SK-N-SH (cell line): ENCODE data around the gene C12orf75. TPM values are rescaled to one million over a fixed set of nuclear protein-coding genes. Genes with fewer than 3 reads are reported as not detected.
A peak's percentile ranks its signal among the peaks of the same experiment; 100 is the strongest.

Experiments
- CTCF ChIP-seq: fragments of 200-600 bp; sonication (generic); IDR thresholded peaks from 2 replicates; pipeline ENCODE4 v1.6.1; 2017; ENCODE audit warnings: antibody characterized with exemption, mild to moderate bottlenecking, moderate library complexity
- ELF1 ChIP-seq: IDR thresholded peaks from 2 replicates; pipeline ENCODE4 v1.4.0; 2012
- EP300 ChIP-seq, 2 experiments: IDR thresholded peaks; 2 replicates each; pipeline versions ENCODE4 v1.4.0 to v1.6.1; 2012; ENCODE audit warnings: borderline replicate concordance in 1 of 2, low read depth in 1 of 2, low read length in 1 of 2
- EZH2phosphoT487 ChIP-seq: fragments of 200-600 bp; sonication (generic); IDR thresholded peaks from 2 replicates; pipeline ENCODE4 v1.6.1; 2017; ENCODE audit warnings: low read depth, mixed run types, mild to moderate bottlenecking, antibody characterized with exemption, moderate library complexity, borderline replicate concordance
- FOSL2 ChIP-seq: IDR thresholded peaks from 2 replicates; pipeline ENCODE4 v1.4.0; 2012; ENCODE audit warnings: low read depth, mild to moderate bottlenecking, moderate library complexity, borderline replicate concordance
- FOXJ3 ChIP-seq: sonication (generic); formaldehyde crosslinking; IDR thresholded peaks from 2 replicates; pipeline ENCODE4 v1.5.1; 2020; ENCODE audit warnings: mild to moderate bottlenecking, missing genetic modification reagents
- FOXM1 ChIP-seq: IDR thresholded peaks from 2 replicates; pipeline ENCODE4 v1.4.0; 2012; ENCODE audit warnings: low read depth, mild to moderate bottlenecking
- GATA2 ChIP-seq: sonication (generic); formaldehyde crosslinking; IDR thresholded peaks from 2 replicates; pipeline ENCODE4 v1.5.0; 2020; ENCODE audit warnings: mild to moderate bottlenecking, missing genetic modification reagents
- IRF3 ChIP-seq: fragments of 150-350 bp; IDR thresholded peaks from 2 replicates; pipeline ENCODE4 v1.6.1; 2016; ENCODE audit warnings: mild to moderate bottlenecking, low read depth, low read length
- JUND ChIP-seq: IDR thresholded peaks from 2 replicates; pipeline ENCODE4 v1.4.0; 2012
- MEF2A ChIP-seq: IDR thresholded peaks from 2 replicates; pipeline ENCODE4 v1.4.0; 2012; ENCODE audit warnings: low read depth, borderline replicate concordance
- NFIC ChIP-seq: IDR thresholded peaks from 2 replicates; pipeline ENCODE4 v1.4.0; 2012; ENCODE audit warnings: borderline replicate concordance
- POLR2AphosphoS5 ChIP-seq: IDR thresholded peaks from 2 replicates; pipeline ENCODE4 v1.6.1; 2012; ENCODE audit warnings: low read depth, low read length
- RAD21 ChIP-seq: IDR thresholded peaks from 2 replicates; pipeline ENCODE4 v1.6.1; 2012; ENCODE audit warnings: mild to moderate bottlenecking, low read length
- RCOR1 ChIP-seq: fragments of 150-350 bp; IDR thresholded peaks from 2 replicates; pipeline ENCODE4 v1.6.1; 2017; ENCODE audit warnings: antibody characterized with exemption, low read length
- REST ChIP-seq: IDR thresholded peaks from 2 replicates; pipeline ENCODE4 v1.6.1; 2012; ENCODE audit warnings: mild to moderate bottlenecking, low read depth, low read length, moderate library complexity
- SIN3A ChIP-seq: IDR thresholded peaks from 2 replicates; pipeline ENCODE4 v1.6.1; 2012; ENCODE audit warnings: low read depth, mild to moderate bottlenecking, low read length, moderate library complexity, borderline replicate concordance
- SMC3 ChIP-seq: IDR thresholded peaks from 2 replicates; pipeline ENCODE4 v1.6.1; 2012; ENCODE audit warnings: low read depth, low read length, improper control_type of control experiment
- TCF12 ChIP-seq: IDR thresholded peaks from 2 replicates; pipeline ENCODE4 v1.4.0; 2012
- USF2 ChIP-seq: fragments of 150-350 bp; IDR thresholded peaks from 2 replicates; pipeline ENCODE4 v1.6.1; 2017; ENCODE audit warnings: antibody characterized with exemption, low read length, low read depth, borderline replicate concordance
- ZBTB33 ChIP-seq: IDR thresholded peaks from 2 replicates; pipeline ENCODE4 v1.4.0; 2012; ENCODE audit warnings: low read depth, borderline replicate concordance
- polyA plus RNA-seq, 3 experiments: library from polyadenylated mRNA; depleted of rRNA; stranded (reverse); fragments of >200 nt; gene quantifications; 2 replicates each; pipeline ENCODE4 v1.2.3, GENCODE V29; 2012

The C12orf75 gene
- polyA plus RNA-seq, 1 of the 3 experiments (the other 2 are of a cell fraction) = 221 TPM

- peak; percentile 33; the same call in 1 of the 2 replicates for TF ChIP-seq ZBTB33
- no peak for TF ChIP-seq REST
- TF ChIP-seq RCOR1 = no peak
- TF ChIP-seq SMC3 = no peak
- peak; percentile 67 for TF ChIP-seq NFIC
- TF ChIP-seq USF2 = no peak
- TF ChIP-seq IRF3 = no peak
- no peak for TF ChIP-seq GATA2 (CRISPR knock-in tag)
- TF ChIP-seq TCF12 = peak; percentile 95
- TF ChIP-seq POLR2AphosphoS5 = peak; percentile 65
- TF ChIP-seq CTCF = no peak
- peak; percentile 88 for TF ChIP-seq JUND
- TF ChIP-seq SIN3A = no peak
- peak; percentile 81; the same call in 1 of the 2 replicates for TF ChIP-seq FOXM1
- no peak for TF ChIP-seq FOXJ3
- TF ChIP-seq FOSL2 = peak; percentile 85
- peak; percentile 38 to 95 for TF ChIP-seq EP300 (IDR thresholded peaks at IDR 0.05; ENCODE audit: borderline replicate concordance in 1 of 2, low read depth in 1 of 2, low read length in 1 of 2)
- TF ChIP-seq EZH2phosphoT487 = no peak
- TF ChIP-seq MEF2A = peak; percentile 66; the same call in 1 of the 2 replicates
- TF ChIP-seq ELF1 = no peak
- TF ChIP-seq RAD21 = no peak
Observed at GRCh38 chr12:105316931-105317852, 13.3 kb upstream of the C12orf75 start (continued).
